Measurements from ENCODE around the gene ERBB2. TPM values are rescaled to one million over a fixed set of nuclear protein-coding genes. Genes with fewer than 3 reads are reported as not detected.
A peak's percentile ranks its signal among the peaks of the same experiment; 100 is the strongest.

ERBB2 gene
- 23.1 TPM for total RNA-seq

GRCh38 chr17:39699818-39700147 lies at the start of gene ERBB2:
TSS of gene ERBB2 (plus strand) at chr17:39700064. CDS start at chr17:39700239, 175 bp downstream.
- peak; percentile 11 for ATAC-seq
- no peak for DNase-seq (ENCODE audit: low spot score)

GRCh38 chr17:39650121-39650579 lies 49.7 kb upstream of the ERBB2 start:
- DNase-seq (ENCODE audit: low spot score): no peak
- ATAC-seq: no peak

GRCh38 chr17:39651923-39652586 lies 47.8 kb upstream of the ERBB2 start:
- ATAC-seq (no peak), DNase-seq (ENCODE audit: low spot score) (no peak)

- DNase-seq (ENCODE audit: low spot score) (no peak), ATAC-seq (peak; percentile 15)
Measured at GRCh38 chr17:39652587-39653315, 47.1 kb upstream of the ERBB2 start.

GRCh38 chr17:39653316-39653661 lies 46.6 kb upstream of the ERBB2 start:
- DNase-seq (ENCODE audit: low spot score) (no peak), ATAC-seq (no peak)

- no peak for DNase-seq (ENCODE audit: low spot score)
- peak; percentile 82 for ATAC-seq
Measured at GRCh38 chr17:39653662-39654331, 46.1 kb upstream of the ERBB2 start.

- no peak for DNase-seq (ENCODE audit: low spot score)
- no peak for ATAC-seq
Measured at GRCh38 chr17:39655105-39655504, 44.8 kb upstream of the ERBB2 start.

GRCh38 chr17:39658346-39658745 lies 41.5 kb upstream of the ERBB2 start:
- DNase-seq (ENCODE audit: low spot score) (no peak), ATAC-seq (no peak)

GRCh38 chr17:39658760-39659159 lies 41.1 kb upstream of the ERBB2 start:
- DNase-seq (ENCODE audit: low spot score) (no peak), ATAC-seq (no peak)

- peak; percentile 20 for ATAC-seq
- DNase-seq (ENCODE audit: low spot score): no peak
Measured at GRCh38 chr17:39659279-39660010, 40.4 kb upstream of the ERBB2 start.

- no peak for DNase-seq (ENCODE audit: low spot score)
- ATAC-seq: no peak
Measured at GRCh38 chr17:39660011-39660360, 39.9 kb upstream of the ERBB2 start.

- ATAC-seq (peak; percentile 8), DNase-seq (ENCODE audit: low spot score) (no peak)
Measured at GRCh38 chr17:39660397-39661385, 39.2 kb upstream of the ERBB2 start.

- ATAC-seq (no peak), DNase-seq (ENCODE audit: low spot score) (no peak)
Measured at GRCh38 chr17:39661744-39662541, 37.9 kb upstream of the ERBB2 start.

GRCh38 chr17:39662551-39663339 lies 37.1 kb upstream of the ERBB2 start:
- DNase-seq (ENCODE audit: low spot score) (no peak), ATAC-seq (no peak)

- ATAC-seq (no peak), DNase-seq (ENCODE audit: low spot score) (no peak)
Measured at GRCh38 chr17:39663340-39663687, 36.5 kb upstream of the ERBB2 start.

GRCh38 chr17:39663688-39664580 lies 35.9 kb upstream of the ERBB2 start:
- ATAC-seq: peak; percentile 37
- peak; percentile 72 for DNase-seq (ENCODE audit: low spot score)

Data from left lobe of liver (tissue), 2 donors.